ENCODE data around the gene HTR7. TPM values are rescaled to one million over a fixed set of nuclear protein-coding genes. Genes with fewer than 3 reads are reported as not detected.

The HTR7 gene
- total RNA-seq, 1 experiment from 2014 or later: 0.12 TPM

DNA sequence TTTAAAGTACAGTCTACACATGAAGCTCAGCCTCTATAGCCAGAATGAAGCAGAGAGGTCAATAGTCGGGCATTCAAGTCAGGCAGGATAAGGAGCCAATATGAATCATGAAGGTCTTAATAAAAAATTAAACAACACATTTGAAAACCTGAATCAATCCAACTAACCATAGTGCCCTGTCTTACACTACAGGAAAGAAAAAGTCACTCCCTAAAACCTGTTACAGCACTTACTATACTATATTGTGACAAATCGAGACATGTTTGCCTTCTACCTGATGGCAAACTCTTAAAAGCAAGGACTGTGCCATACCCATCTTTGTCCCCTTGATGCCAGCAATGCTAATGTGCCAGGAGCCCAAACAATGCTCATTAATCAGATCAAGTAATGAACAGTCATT, 117.6 kb downstream of the HTR7 start:
- no peak for DNase-seq (ENCODE audit: low spot score)

DNA sequence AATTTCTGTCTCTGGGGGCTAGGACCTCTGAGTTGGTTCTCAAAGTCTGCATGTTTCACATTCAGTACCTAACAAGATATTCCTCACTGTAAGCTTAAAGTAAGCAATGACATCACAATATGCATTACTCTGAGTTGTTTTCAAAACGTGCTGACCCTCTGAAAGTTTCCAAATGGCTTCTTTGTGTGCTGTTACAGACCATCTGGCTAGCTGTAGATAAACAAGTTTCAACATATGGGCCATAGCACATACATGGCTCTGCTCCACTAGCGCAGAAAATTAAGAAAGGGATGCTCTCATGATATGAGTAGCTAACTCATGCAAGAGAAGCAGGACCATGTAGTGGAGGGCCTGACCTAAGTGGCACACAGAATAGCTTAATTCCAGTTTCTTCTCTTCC, 119.0 kb downstream of the HTR7 start:
- DNase-seq (ENCODE audit: low spot score): no peak

DNA sequence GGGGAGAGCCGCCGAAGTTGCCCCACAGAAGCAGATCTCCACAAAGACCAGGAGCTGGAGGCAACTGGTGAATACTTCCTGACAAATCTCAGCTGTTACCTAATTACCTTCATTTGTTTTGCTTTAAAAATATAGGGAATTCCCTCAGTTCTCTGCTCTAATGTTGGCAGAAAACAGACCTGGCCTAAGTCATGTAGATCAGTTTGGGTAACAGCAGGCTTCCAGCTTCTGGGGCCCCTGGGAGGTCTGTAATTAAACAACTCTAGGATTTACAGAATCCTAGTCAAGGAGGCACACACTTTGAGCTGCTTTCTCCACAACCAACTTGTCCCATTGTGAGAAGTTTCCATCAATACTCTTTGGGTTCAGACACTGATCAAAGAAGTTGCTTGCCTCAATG, 123.4 kb downstream of the HTR7 start:
- DNase-seq (ENCODE audit: low spot score): no peak

DNA sequence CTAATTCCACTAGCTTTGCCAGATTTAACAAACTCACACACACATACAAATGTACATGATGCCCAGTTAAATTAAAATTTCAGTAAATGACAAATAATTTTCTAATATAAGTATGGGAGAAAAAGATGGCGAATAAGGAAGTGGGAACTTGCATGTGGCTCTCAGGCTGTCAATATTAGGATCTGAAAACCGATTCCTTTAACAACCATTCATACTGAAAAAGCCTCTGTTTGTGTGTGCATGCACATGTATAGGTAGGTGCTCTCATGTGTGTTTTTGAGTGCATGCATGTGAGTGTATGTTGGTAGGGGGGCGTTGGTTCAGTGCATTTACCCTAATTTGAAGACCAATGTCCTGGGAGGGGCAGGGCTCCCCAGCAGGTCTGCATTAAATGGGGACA, 125.3 kb downstream of the HTR7 start:
- DNase-seq (ENCODE audit: low spot score): no peak

DNA sequence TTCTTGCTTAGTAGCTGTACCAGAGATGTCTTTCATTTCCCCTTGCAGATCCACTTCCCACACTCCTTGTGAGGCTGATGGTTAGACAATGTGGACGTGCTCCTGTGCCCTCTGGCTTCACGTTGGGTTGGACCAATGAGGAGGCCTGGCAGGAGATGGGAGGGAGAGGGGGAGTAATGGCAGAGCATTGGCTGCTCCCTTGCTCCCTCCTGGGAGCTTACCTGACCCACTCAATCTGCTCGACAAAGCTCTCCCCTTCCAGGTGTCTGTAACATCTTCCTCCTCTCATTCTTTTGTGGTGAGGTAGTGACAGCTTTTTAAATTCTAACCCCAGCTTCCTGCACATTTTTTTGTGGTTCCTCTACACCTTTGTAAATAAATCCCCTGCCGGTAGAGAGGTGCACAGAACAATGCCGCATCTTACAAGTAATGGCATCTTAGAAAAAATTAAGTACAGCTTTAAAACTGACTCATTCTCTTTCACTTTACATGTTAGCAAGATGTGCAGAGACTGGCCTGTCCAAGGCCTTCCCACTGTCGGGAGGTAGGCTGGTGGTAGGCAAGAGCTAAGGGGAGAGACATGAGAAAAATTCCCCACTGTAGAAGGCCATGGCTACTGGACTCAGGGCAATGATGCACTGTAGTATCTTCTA, 134.3 kb downstream of the HTR7 start:
- no peak for DNase-seq (ENCODE audit: low spot score)

DNA sequence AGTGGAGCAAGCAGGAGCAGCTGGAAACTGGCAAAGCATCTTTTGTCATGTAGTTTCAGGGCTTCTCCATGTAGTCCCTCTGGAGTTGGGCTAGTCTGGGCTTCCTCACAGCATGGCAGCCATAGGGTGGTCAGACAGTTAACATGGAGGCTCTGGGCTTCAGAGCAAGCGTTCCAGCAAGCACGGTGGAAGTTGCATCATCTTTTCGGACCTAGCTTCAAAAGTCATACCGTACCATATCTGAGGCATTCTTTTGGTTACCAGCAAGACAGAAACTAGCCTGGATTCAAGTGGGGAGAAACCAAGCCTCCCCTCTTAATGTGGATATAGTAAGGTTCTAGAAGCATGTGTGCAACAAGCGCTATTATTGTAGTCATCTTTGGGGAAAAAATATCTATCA, 135.0 kb downstream of the HTR7 start:
- DNase-seq (ENCODE audit: low spot score): no peak

DNA sequence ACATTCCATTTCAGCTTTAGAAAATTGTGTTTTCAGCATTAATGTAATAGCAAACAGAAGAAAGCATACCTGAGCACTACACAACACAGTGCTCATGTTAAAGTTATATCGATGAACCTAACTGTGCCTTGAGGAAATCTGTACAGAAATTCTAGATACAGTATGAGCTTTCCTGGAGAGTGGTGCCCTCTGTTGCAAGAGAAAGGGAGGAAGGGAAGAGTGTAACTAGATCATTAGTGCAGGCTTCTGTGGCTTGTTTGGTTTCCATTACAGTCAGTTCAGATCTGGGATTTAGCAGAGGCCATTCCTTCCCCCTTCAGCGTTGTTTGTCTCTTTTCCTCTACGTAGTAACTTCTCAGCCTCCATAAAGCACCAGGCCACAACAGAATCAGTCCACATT, 139.7 kb downstream of the HTR7 start:
- DNase-seq (ENCODE audit: low spot score): peak; percentile 6

DNA sequence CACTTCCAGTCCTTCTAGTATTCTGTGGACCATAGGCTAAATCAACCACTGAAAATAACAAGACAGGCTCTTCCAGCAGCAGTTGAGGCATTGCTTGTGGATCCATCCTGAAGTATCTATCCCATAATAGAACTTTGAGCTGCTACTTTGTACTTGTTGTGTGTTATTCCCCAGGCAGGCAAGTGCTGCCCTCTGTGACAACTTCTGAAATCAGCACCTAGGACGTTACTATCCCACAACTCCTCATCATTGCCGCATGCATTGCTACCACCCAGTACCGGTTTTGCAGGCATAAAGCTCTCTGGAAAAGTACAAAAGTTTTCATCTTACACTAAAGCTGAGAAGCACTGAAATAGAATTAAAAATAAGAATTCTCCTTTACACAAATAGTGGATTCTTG, 145.3 kb downstream of the HTR7 start:
- DNase-seq (ENCODE audit: low spot score): no peak

DNA sequence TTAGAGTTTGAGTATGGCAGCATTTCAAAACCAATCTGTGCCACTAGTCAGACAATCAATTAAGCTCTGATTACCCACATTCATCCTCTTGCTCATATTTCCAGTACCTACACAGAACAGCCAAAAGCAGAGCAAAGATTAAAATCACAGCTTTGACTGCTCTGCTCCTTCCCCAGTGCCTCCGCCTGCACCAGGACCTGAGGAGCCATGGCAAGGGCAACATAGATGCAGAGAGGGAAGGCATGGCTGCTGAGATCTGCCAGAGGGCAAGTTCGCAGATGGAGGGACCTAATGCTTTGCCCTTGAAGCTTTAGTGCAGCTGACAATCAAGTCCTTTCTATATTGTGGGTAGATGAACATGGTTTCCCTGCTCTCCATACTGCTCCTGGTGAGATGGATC, 148.1 kb downstream of the HTR7 start:
- DNase-seq (ENCODE audit: low spot score): no peak

DNA sequence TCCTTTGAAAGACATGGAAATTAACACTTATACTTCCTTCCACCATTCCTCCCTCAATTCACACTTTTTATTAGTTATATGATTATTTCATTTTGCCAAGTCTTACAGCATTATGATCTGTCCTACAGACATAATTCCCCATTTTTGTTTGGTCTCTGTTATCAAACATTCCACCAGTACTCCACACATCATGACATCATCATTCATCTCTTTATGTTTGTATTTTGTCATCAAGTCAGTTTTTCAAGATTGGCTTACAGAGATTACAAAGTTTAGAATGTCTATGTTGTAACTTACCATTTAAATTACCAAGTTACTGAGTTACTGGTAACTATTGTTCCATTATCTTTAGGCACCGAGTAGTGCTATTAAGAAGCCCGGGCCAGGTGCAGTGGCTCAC, 150.2 kb downstream of the HTR7 start:
- no peak for DNase-seq (ENCODE audit: low spot score)

DNA sequence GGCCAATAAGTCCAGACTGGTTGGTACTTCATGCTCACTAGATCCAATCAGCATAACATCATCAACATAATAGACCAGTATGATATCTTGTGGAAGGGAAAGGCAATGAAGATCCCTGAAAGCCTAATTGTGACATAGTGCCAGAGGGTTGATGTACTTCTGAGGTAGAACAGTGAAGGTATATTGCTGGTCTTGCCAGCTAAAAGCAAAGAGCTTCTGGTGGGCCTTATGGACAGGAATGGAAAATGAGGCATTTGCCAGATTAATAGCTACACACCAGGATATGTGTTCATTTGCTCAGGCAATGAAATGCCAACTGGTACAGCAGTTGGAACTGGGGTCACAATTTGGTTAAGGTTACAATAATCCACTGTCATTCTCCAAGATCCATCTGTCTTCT, 156.4 kb downstream of the HTR7 start:
- no peak for DNase-seq (ENCODE audit: low spot score)

DNA sequence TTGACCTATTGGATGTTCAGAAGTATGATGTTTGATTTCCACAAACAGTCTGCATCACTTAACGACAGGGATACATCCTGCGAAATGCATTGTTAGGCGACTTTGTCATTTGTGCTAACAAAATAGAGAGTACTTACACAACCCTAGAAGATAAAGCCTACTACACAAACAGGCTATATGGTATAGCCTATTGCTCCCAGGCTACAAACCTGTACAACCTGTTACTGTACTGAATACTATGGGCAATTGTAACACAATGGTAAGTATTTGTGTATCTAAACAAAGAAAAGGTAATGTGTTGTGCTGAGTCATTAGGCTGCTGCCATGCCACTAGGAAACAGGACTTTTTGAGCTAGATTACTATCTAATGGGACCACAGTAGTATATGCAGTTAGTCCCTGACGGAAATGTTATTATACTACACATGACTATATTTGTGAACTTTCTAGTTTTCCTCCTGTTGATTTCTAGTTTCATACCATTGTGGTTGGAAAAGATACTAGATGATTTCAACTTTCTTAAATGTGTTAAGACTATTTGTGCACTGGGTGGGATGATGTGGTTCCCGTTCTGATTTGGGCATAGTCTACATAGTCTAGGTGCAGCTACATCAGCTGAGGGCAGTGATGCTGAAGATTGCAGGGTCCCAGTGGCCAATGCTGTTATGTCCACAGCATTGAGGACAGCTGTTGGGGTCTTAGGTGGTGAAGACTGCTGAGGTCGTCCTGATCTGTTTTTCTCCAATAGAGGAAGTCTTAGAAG, 161.7 kb downstream of the HTR7 start:
- DNase-seq (ENCODE audit: low spot score): no peak

Other genes with a start within 250 kb of the HTR7 start
- gene RPP30, start 13.9 kb upstream of the HTR7 start, total RNA-seq (2014; rRNA removed; shearing (Covaris generic)): 114 and 150 TPM in 2 replicates
- 705 and 1,018 TPM in 2 replicates for gene ANKRD1, start 63.0 kb upstream of the HTR7 start, total RNA-seq (2014; rRNA removed; shearing (Covaris generic))